SK-N-SH (cell line): ENCODE results near the gene ANKRD33B. TPM values are rescaled to one million over a fixed set of nuclear protein-coding genes. Genes with fewer than 3 reads are reported as not detected.

ENCODE experiments used
- CTCF ChIA-PET: fragments of 300-600, 350-600 bp; formaldehyde crosslinking; extraction: SDS; loops from one replicate; lab custom pipeline; 2021; lab: Yijun Ruan, JAX
- POLR2A ChIA-PET: fragments of 350-600 bp; sonication (Branson Sonifier 250); formaldehyde crosslinking; extraction: SDS; loops from one replicate; lab custom pipeline; 2020; ENCODE audit warnings: antibody characterized with exemption, inconsistent platforms; lab: Yijun Ruan, JAX
- DNase-seq: peaks from one replicate; pipeline ENCODE4 v3.0.0; 2012
- H2AFZ ChIP-seq: fragments of 200-600 bp; sonication (generic); 2 replicates; pipeline ENCODE4 v1.8.1; 2016; ENCODE audit warnings: antibody characterized with exemption, mild to moderate bottlenecking, low read depth
- H3F3A ChIP-seq: fragments of 200-600 bp; sonication (generic); replicated peaks from 2 replicates; pipeline ENCODE3; 2016; ENCODE audit warnings: antibody characterized with exemption, mild to moderate bottlenecking; ENCODE audit not compliant: insufficient read depth
- H3K27ac ChIP-seq, 2 experiments: fragments of 200-500 bp in 1 of 2; fragments of 200-600 bp in 1 of 2; sonication (Bioruptor generic) in 1 of 2; sonication (generic), shearing (Covaris generic) in 1 of 2; 2 replicates each; pipeline versions ENCODE4 v1.5.1 to v1.6.1; 2014 to 2016; ENCODE audit warnings: low read depth in 2 of 2, inconsistent platforms in 1 of 2, low read length in 1 of 2, mild to moderate bottlenecking in 1 of 2, mixed read lengths in 1 of 2
- H3K27me3 ChIP-seq: fragments of 200-600 bp; sonication (generic), shearing (Covaris generic); 2 replicates; pipeline ENCODE4 v1.6.1; 2016; ENCODE audit warnings: mixed run types; ENCODE audit not compliant: insufficient read depth
- H3K36me3 ChIP-seq, 2 experiments: fragments of 200-500 bp in 1 of 2; fragments of 200-600 bp in 1 of 2; sonication (Bioruptor generic) in 1 of 2; sonication (generic) in 1 of 2; replicated peaks in 1 of 2; 2 replicates each; pipeline versions ENCODE3 to v1.5.1; 2014 to 2016; ENCODE audit warnings: low read length in 1 of 2, mild to moderate bottlenecking in 1 of 2; ENCODE audit not compliant: insufficient read depth in 2 of 2, control insufficient read depth in 1 of 2
- H3K4me1 ChIP-seq, 2 experiments: fragments of 200-500 bp in 1 of 2; fragments of 200-600 bp in 1 of 2; sonication (Bioruptor generic) in 1 of 2; sonication (generic), shearing (Covaris generic) in 1 of 2; 2 replicates each; pipeline versions ENCODE4 v1.5.1 to v1.6.1; 2014 to 2016; ENCODE audit warnings: low read depth in 1 of 2, low read length in 1 of 2, mixed run types in 1 of 2; ENCODE audit not compliant: insufficient read depth in 2 of 2, control insufficient read depth in 1 of 2
- H3K4me2 ChIP-seq: fragments of 200-600 bp; sonication (generic), shearing (Covaris generic); 2 replicates; pipeline ENCODE4 v1.6.1; 2017; ENCODE audit warnings: mixed run types
- H3K4me3 ChIP-seq, 2 experiments: fragments of 200-500 bp in 1 of 2; fragments of 200-600 bp in 1 of 2; sonication (Bioruptor generic) in 1 of 2; sonication (generic), shearing (Covaris generic) in 1 of 2; 2 replicates each; pipeline versions ENCODE4 v1.5.1 to v1.8.1; 2014 to 2016; ENCODE audit warnings: low read depth in 2 of 2, inconsistent platforms in 1 of 2, low read length in 1 of 2, mild to moderate bottlenecking in 1 of 2, mixed read lengths in 1 of 2, moderate library complexity in 1 of 2
- H3K79me2 ChIP-seq: fragments of 200-600 bp; sonication (generic); 2 replicates; pipeline ENCODE4 v1.8.1; 2017; ENCODE audit warnings: mild to moderate bottlenecking; ENCODE audit not compliant: insufficient read depth
- H3K9ac ChIP-seq: fragments of 200-600 bp; sonication (generic); 2 replicates; pipeline ENCODE4 v1.6.1; 2017; ENCODE audit warnings: mixed run types
- H3K9me2 ChIP-seq: fragments of 200-600 bp; sonication (generic); 2 replicates; pipeline ENCODE4 v1.6.1; 2017; ENCODE audit warnings: mixed run types
- H3K9me3 ChIP-seq: fragments of 200-600 bp; sonication (generic); 2 replicates; pipeline ENCODE4 v1.6.1; 2017; ENCODE audit warnings: mixed run types, mild to moderate bottlenecking, moderate library complexity
- H4K20me1 ChIP-seq: fragments of 200-600 bp; sonication (generic); 2 replicates; pipeline ENCODE4 v1.6.1; 2017; ENCODE audit warnings: mild to moderate bottlenecking, mixed run types; ENCODE audit not compliant: insufficient read depth
- CHD2 ChIP-seq: fragments of 150-350 bp; IDR thresholded peaks from 2 replicates; pipeline ENCODE4 v1.6.1; 2018; ENCODE audit warnings: low read length; ENCODE audit not compliant: partially characterized antibody
- EP300 ChIP-seq, 2 experiments: IDR thresholded peaks; 2 replicates each; pipeline versions ENCODE4 v1.4.0 to v1.6.1; 2012; ENCODE audit warnings: borderline replicate concordance in 1 of 2, low read depth in 1 of 2, low read length in 1 of 2
- EZH2phosphoT487 ChIP-seq: fragments of 200-600 bp; sonication (generic); IDR thresholded peaks from 2 replicates; pipeline ENCODE4 v1.6.1; 2017; ENCODE audit warnings: low read depth, mixed run types, mild to moderate bottlenecking, antibody characterized with exemption, moderate library complexity, borderline replicate concordance
- FOXM1 ChIP-seq: IDR thresholded peaks from 2 replicates; pipeline ENCODE4 v1.4.0; 2012; ENCODE audit warnings: low read depth, mild to moderate bottlenecking
- GATA2 ChIP-seq: sonication (generic); formaldehyde crosslinking; IDR thresholded peaks from 2 replicates; pipeline ENCODE4 v1.5.0; 2020; ENCODE audit warnings: mild to moderate bottlenecking, missing genetic modification reagents
- JUND ChIP-seq: IDR thresholded peaks from 2 replicates; pipeline ENCODE4 v1.4.0; 2012
- MAX ChIP-seq: IDR thresholded peaks from 2 replicates; pipeline ENCODE4 v1.4.0; 2012; ENCODE audit warnings: low read depth
- MEF2A ChIP-seq: IDR thresholded peaks from 2 replicates; pipeline ENCODE4 v1.4.0; 2012; ENCODE audit warnings: low read depth, borderline replicate concordance
- NFIC ChIP-seq: IDR thresholded peaks from 2 replicates; pipeline ENCODE4 v1.4.0; 2012; ENCODE audit warnings: borderline replicate concordance
- NRF1 ChIP-seq: IDR thresholded peaks from 2 replicates; pipeline ENCODE4 v1.6.1; 2012; ENCODE audit warnings: low read depth, mild to moderate bottlenecking, low read length
- POLR2AphosphoS5 ChIP-seq: IDR thresholded peaks from 2 replicates; pipeline ENCODE4 v1.6.1; 2012; ENCODE audit warnings: low read depth, low read length
- RAD21 ChIP-seq: IDR thresholded peaks from 2 replicates; pipeline ENCODE4 v1.6.1; 2012; ENCODE audit warnings: mild to moderate bottlenecking, low read length
- RXRA ChIP-seq: IDR thresholded peaks from 2 replicates; pipeline ENCODE4 v1.4.0; 2012; ENCODE audit warnings: low read depth, mild to moderate bottlenecking, borderline replicate concordance
- TEAD4 ChIP-seq: IDR thresholded peaks from 2 replicates; pipeline ENCODE4 v1.4.0; 2012; ENCODE audit warnings: mild to moderate bottlenecking, borderline replicate concordance; ENCODE audit not compliant: insufficient read depth
- YY1 ChIP-seq: IDR thresholded peaks from 2 replicates; pipeline ENCODE4 v1.4.0; 2012; ENCODE audit warnings: low read depth, mild to moderate bottlenecking
- WGBS: methylation state at CpG from one replicate; pipeline ENCODE4 v1.1.6; 2017; ENCODE audit warnings: low lambda C conversion rate; 5-methylcytosine and 5-hydroxymethylcytosine counted together
- polyA plus RNA-seq, 3 experiments: library from polyadenylated mRNA; depleted of rRNA; stranded (reverse); fragments of >200 nt; gene quantifications; 2 replicates each; pipeline ENCODE4 v1.2.3, GENCODE V29; 2012
- TF ChIP-seq, protein P1 (sequence below): IDR thresholded peaks from 2 replicates; pipeline ENCODE4 v1.6.1; 2012; ENCODE audit warnings: mild to moderate bottlenecking, low read depth, low read length, moderate library complexity
- TF ChIP-seq, protein P2 (sequence below): IDR thresholded peaks from 2 replicates; pipeline ENCODE4; 2012
- TF ChIP-seq, protein P3 (sequence below): fragments of 150-350 bp; IDR thresholded peaks from 2 replicates; pipeline ENCODE4 v1.6.1; 2016; ENCODE audit warnings: mild to moderate bottlenecking, low read depth, low read length

ANKRD33B gene
- polyA plus RNA-seq, 1 of the 3 experiments (the other 2 are of a cell fraction): 1.8 TPM

DNA sequence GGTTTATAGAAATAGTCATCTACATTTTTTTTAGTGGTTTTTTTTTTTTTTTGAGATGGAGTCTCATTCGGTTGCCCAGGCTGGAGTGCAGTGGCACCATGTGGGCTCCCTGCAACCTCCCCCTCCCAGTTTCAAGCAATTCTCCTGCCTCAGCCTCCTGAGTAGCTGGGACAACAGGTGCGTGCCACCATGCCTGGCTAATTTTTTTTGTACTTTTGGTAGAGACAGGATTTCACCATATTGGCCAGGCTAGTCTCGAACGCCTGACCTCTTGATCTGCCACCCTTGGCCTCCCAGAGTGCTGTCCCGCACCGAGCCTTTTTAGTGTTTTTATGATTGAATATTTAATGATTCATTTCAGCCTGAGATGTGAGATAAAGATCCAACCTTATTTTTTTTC lies 27.3 kb downstream of the ANKRD33B start:
- Histone ChIP-seq H3K4me2 (no peak overlapping the region), H3K27me3 (no peaks in the 10 kb centered on the region), H3K79me2 (peaks cover 22% of the 10 kb centered on the region), H3K4me1 (peaks cover 10 to 15% of the 10 kb centered on the region in 2 experiments; a peak in 3 of 4 replicates), H3K9ac (no peak overlapping the region), H3K4me3 (no peak overlapping the region)
- WGBS: 90% methylated on average over 6 of the region's 6 CpGs
- CTCF ChIA-PET: no interaction called here
- DNase-seq: no peak
- TF ChIP-seq EP300 (IDR thresholded peaks at IDR 0.05; ENCODE audit: borderline replicate concordance in 1 of 2, low read depth in 1 of 2, low read length in 1 of 2): no peak
- no peak for TF ChIP-seq GATA2 (CRISPR knock-in tag)
- TF ChIP-seq, protein P1, sequence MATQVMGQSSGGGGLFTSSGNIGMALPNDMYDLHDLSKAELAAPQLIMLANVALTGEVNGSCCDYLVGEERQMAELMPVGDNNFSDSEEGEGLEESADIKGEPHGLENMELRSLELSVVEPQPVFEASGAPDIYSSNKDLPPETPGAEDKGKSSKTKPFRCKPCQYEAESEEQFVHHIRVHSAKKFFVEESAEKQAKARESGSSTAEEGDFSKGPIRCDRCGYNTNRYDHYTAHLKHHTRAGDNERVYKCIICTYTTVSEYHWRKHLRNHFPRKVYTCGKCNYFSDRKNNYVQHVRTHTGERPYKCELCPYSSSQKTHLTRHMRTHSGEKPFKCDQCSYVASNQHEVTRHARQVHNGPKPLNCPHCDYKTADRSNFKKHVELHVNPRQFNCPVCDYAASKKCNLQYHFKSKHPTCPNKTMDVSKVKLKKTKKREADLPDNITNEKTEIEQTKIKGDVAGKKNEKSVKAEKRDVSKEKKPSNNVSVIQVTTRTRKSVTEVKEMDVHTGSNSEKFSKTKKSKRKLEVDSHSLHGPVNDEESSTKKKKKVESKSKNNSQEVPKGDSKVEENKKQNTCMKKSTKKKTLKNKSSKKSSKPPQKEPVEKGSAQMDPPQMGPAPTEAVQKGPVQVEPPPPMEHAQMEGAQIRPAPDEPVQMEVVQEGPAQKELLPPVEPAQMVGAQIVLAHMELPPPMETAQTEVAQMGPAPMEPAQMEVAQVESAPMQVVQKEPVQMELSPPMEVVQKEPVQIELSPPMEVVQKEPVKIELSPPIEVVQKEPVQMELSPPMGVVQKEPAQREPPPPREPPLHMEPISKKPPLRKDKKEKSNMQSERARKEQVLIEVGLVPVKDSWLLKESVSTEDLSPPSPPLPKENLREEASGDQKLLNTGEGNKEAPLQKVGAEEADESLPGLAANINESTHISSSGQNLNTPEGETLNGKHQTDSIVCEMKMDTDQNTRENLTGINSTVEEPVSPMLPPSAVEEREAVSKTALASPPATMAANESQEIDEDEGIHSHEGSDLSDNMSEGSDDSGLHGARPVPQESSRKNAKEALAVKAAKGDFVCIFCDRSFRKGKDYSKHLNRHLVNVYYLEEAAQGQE: no peak
- TF ChIP-seq MAX: no peak
- no peak for TF ChIP-seq TEAD4
- no peak for TF ChIP-seq RXRA
- no peak for TF ChIP-seq CHD2
- no peak for TF ChIP-seq NFIC
- no peak for TF ChIP-seq NRF1
- TF ChIP-seq POLR2AphosphoS5: no peak
- TF ChIP-seq, all 33 proteins: peak for 0
- H3K36me3 ChIP-seq: no peaks in the 10 kb centered on the region
- peaks cover 7% of the 10 kb centered on the region for H3F3A ChIP-seq
- H3K27ac ChIP-seq: no peak overlapping the region
- POLR2A ChIA-PET: no interaction called here
- H3K9me2 ChIP-seq: no peaks in the 10 kb centered on the region
- peaks cover 3% of the 10 kb centered on the region; the same call in 1 of the 2 replicates for H3K9me3 ChIP-seq
- no peaks in the 10 kb centered on the region for H4K20me1 ChIP-seq
- H2AFZ ChIP-seq: no peak overlapping the region

DNA sequence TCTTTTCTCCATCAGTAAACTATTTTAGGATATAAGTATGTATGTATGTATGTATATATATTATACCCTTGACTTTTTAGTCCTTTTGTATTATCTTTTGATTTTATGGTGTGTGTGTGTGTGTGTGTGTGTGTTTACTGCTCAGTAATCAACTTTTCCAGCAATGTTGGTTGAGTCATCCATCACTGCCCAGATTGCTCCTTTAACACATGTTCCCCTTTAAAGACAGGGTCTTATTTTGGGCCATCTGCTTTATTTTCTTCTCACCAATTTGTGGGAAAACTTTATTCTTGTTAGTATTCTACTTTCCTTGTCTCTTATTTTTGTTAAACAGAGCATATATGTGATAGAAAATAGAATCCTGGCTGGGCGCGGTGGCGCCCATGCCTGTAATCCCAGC lies 28.1 kb downstream of the ANKRD33B start:
- Histone ChIP-seq H3K79me2 (peaks cover 30% of the 10 kb centered on the region), H4K20me1 (no peaks in the 10 kb centered on the region), H3K4me2 (no peak overlapping the region), H3K27ac (no peak overlapping the region), H3K9me3 (peaks cover 3% of the 10 kb centered on the region; the same call in 1 of the 2 replicates), H3K9me2 (no peaks in the 10 kb centered on the region), H3K9ac (no peak overlapping the region), H3K36me3 (no peaks in the 10 kb centered on the region), H3K4me1 (peaks cover 10 to 15% of the 10 kb centered on the region in 2 experiments; a peak in 3 of 4 replicates), H3K4me3 (no peak overlapping the region), H3K27me3 (no peaks in the 10 kb centered on the region), H3F3A (peaks cover 14% of the 10 kb centered on the region), H2AFZ (no peak overlapping the region)
- no peak for DNase-seq
- WGBS: 88% methylated on average over 3 of the region's 3 CpGs
- CTCF ChIA-PET: interaction anchor here (0.8 to 1.5 kb wide), 2 partner anchors 24 to 36 kb away, joined by 3 to 5 read pairs; no protein-coding TSS in a partner anchor
- POLR2A ChIA-PET: interaction anchor here (0.6 kb wide), 1 partner anchor 241 kb away, joined by 3 read pairs; no protein-coding TSS in a partner anchor
- TF ChIP-seq, protein P2, sequence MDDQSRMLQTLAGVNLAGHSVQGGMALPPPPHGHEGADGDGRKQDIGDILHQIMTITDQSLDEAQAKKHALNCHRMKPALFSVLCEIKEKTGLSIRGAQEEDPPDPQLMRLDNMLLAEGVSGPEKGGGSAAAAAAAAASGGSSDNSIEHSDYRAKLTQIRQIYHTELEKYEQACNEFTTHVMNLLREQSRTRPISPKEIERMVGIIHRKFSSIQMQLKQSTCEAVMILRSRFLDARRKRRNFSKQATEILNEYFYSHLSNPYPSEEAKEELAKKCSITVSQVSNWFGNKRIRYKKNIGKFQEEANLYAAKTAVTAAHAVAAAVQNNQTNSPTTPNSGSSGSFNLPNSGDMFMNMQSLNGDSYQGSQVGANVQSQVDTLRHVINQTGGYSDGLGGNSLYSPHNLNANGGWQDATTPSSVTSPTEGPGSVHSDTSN: no peak
- TF ChIP-seq RAD21 (no peak), FOXM1 (no peak), NFIC (no peak), YY1 (no peak), EZH2phosphoT487 (no peak), TEAD4 (no peak), MEF2A (no peak), JUND (no peak)
- TF ChIP-seq, protein P3, sequence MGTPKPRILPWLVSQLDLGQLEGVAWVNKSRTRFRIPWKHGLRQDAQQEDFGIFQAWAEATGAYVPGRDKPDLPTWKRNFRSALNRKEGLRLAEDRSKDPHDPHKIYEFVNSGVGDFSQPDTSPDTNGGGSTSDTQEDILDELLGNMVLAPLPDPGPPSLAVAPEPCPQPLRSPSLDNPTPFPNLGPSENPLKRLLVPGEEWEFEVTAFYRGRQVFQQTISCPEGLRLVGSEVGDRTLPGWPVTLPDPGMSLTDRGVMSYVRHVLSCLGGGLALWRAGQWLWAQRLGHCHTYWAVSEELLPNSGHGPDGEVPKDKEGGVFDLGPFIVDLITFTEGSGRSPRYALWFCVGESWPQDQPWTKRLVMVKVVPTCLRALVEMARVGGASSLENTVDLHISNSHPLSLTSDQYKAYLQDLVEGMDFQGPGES: no peak
- TF ChIP-seq, protein P1: no peak
